ENCODE results near the gene GOT1.
A peak's percentile ranks its signal among the peaks of the same experiment; 100 is the strongest.

The GOT1 gene

DNA sequence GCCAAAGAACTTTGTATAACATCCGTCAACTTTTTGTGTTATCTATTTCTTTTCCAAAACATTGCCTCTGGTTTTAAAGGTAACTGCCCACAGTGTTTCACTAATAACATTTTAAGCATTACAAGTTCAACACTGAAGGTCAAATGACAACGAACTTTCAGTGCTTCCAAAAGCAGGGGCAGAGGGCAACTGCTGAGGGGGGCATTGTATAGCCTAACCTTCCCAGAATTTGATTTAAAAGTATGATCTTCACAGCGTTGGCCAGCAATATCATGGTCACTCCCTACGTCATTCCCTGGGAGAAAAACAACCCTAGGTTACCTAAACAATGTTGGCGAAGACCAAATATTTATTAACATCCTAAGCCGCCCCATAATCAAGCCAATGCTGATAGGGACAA lies 2.5 kb upstream of the GOT1 start:
- no peak for DNase-seq

DNA sequence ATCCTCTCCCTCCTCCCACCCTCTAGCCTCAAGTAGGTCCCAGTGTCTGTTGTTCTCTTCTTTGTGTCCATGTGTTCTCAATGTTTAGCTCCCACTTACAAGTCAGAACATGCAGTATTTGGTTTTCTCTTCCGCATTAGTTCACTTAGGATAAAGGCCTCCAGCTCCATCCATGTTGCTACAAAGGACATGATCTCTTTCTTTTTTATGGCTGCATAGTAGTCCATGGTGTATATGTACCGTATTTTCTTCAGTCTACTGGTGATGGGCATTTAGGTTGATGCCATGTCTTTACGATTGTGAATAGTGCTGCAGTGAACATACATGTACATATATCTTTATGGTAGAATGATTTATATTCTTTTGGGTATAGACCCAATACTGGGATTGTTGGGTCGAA lies 1.6 kb upstream of the GOT1 start:
- no peak for DNase-seq

DNA sequence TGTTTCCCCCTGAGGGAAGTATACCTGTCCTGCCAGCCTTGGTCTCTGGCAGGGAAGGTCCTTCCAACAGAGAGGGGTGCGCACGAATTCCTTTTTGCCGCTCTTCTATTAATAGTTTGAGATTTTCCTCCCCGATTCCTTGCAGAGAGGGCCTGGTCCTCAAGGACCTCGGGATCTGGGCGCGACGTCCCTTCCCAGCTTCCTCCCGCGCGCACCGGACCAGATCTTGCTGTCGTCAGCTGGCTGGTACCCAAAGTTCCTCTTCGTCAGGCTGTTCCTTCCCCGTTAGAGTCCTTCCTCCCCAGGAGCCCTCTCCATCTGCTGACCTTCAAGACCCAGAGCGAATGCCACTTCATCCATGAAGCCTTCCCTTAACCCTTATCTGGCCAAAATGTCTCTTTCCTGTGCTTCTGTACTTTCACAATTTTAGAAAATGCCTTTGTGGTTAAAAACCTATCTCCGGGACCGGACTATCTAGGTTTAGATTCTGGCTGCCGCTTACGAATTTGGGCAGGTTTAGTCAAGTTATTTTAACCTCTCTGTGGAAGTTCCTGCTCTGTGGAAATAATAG lies 851 bp upstream of the GOT1 start:
- no peak for DNase-seq

DNA sequence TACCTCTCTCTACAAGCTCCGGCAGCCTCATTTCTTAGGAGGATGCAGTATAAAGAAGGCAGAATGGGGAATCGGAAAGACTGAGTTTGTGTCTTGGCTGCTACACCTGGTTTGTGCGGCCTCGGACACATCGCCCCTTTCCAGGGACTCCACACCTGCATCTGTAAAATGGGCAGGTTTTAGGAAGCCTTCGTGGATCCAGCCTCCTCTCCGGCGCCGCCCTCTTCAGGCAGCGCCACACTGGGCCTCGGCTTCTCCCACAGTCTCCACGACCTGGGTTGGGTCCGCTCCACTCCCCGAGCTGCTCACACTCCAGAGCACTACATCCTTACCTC lies 341 bp downstream of the GOT1 start:
- no peak for DNase-seq

DNA sequence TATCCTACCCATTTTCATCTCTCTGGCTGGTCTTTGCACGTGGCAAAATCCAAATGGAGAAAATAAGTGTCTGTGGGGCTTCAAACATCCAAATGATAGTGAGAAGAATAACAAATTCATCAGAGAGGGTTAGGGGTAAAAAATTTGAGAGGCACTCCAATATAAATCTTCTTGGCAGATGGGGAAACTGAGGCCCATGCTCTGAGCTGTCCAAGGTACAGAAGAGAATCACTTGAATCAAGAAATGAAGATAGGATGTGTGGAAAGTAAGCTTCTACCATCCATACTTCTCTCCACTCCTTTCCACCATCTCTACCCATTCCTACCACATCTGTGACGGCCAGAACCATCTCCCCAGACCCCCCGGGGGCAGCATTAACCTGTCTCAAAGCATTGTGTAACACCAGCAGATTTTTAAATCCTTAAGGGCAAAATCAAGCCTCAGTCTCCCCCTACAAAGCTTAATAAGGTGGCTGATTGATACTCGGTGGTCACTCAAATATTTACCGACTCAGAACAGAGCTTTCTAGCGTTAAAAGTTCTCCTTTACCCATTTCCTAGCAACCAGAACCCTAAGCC lies 818 bp downstream of the GOT1 start:
- DNase-seq, result no peak

DNA sequence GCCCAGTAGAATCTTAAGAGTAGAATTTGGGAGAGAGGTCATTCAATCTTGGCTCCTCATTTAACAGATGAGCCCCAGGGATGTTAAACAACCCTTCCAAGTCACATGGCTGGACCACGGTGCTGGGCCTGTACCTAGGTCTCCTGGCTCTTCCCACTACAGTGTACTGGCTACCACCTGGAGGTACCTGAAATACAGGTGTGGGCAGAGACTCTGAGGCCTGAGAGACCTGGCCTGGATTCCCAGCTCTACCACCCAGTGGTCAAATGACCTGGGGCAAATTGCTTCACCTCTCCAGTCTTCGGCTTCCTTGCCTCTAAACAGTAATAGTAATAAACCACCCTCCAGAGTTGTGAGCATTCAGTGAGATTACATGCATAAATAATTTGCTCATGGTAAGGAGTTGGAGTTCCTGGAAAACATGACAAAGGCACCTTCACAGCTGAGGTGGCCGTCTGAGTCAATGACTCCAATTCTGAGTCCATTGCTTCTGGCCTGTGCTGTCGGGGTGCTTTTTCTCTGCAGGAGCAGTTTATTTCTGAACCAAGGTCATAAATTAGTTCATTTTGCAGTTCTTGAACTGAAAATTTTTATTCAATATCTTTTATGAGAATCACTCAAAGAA lies 2.7 kb downstream of the GOT1 start:
- no peak for DNase-seq

DNA sequence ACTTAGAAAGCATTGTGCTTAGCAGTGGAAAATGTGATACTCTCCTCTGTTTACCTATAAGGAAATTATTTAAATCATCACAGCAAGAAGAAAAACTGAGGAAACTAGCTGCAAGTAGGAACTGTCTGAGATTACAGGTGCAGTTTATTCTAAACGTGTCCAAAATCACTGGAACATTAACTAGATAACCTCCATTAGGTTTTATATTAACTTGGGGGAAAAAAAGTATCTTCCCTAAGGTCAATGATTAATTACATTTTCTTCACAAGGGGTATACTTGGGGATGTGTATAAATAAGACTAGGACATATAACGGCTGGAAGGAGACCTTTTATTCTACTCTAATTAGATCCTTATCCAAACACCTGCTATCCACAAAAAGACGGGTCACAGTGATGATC lies 3.7 kb downstream of the GOT1 start:
- DNase-seq, result no peak

DNA sequence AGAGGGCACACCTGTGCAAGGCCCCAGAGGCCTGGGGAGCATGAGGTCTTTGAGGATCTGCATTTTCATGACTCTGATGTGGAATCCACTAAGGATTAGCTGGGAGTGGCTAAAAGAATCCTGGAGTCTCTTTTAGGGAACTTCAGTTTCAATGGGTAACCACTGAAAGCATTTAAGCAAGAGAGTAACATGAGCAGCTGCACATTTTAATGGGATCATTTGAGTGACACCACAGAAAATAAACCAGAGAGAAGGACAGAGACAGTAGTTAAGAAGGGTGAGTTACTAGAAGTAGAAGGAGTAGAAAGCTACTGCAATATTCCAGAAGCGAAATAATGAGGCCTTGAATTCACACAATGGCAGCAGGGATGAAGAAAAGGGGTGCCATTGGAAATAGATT lies 5.2 kb downstream of the GOT1 start:
- DNase-seq, result no peak

DNA sequence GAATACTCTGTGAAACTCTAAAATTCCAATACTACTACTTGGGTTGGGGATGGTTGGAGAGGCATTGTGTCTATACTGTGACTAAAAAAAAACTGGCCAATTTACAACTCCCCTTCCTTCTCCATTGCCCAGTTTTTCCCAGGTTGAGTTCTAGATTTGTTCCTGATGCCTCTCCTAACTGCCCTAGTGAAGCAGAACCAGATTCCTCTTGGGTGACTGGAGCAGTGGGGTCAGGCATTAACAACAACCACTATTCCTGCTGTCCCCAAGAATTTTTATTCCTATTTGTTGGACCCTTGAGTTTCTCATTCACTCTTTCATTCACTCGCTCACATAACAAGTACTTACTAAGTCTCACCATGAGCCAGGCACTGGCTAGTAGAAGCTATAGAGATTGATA lies 5.8 kb downstream of the GOT1 start:
- no peak for DNase-seq

DNA sequence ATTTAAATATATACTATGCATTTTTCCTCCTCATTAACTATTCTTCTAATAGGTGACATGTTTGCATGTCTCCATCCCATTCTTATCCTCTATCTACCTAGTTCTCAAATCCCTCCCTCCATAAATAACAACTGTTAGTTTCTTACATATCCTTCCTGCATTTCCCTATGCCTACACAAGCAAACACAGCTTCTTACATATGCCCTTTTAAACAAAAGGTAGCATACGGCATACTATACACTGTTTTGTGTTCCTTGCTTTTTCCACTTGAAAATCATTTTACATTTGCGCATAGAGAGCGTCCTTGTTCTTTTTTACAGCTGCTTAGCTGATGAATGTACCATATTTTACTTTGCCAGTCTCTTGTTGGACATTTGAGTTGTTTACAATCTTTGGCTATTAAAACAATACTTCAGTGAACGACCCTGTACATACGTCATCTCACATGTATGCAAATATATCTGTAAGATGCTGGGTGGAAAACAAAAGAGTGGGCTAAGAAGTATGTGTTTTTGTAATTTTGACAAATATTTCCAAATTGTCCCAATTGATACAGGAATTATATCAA lies 7.8 kb downstream of the GOT1 start:
- DNase-seq, result no peak

DNA sequence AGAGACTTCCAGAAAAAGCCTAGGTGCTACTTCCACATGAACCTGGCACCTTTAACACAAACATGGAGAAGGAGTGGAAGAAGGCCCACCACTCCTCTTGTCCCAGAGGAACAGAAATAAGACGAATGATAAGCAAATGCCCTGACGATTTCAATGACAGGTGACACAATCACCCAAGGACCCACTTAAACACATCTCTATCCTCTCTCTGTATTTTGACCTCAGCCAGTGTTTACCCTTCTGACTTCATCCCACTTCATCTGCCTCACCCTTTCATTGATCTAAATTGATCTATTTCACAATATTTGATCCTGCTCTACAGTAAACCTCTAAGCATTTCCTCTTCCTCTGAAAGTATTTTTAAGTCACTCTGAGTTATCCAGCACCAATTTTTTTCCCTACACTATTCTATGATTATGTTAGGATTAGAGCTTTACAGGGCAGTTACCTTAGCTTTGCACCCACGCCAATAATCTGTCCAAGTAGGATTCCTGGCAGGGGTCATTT lies 9.1 kb downstream of the GOT1 start:
- no peak for DNase-seq

DNA sequence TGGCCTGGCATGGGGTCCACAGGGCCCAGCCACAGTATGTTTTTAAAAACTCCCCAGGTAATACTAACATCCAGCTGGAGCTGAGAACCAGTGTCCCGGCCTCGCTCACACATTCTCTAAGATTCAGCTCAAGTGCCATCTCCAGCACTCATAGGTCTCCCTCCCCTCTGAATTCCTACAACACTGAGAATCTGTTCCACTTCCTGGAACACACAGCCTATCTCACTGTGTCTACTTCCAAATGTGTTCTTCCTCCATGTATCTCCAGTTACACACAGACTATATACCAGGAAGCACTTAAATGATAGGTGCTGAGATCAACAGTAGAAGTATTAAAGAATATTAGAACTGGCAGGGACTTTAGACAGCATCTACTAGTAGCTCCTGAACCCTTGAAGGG lies 10.7 kb downstream of the GOT1 start:
- DNase-seq, result no peak

DNA sequence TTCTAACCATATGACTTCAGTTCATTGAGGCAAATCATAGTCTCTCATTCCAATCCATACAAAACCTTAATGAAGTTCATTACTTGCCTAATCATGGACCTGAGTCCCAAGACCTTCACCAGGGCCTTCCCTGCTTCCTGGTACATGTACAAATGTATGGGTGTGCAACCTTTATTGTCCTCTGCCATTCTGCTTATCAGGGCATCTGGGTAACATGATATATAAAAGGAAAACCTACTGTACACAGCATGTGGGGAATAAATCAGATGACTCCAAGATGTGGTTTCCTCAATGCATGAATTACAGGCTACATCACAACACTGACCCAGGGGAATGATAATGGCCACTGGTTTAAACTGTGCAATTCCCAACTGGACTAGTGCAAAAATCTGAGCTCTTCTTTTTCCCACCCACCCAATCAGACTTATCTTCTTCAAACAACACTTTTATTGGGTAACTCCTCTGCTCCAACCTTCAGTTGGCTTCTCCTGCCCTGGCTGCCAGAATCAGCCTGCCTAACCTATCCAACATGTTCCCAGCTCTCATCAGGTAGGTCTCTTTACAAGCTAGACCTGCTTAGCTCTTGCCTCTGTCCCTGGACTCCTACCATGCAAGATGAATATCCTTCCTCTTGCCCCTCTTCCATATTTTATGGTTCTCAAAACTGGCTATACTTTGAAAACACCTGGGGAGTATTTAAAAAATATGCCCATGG lies 11.4 kb downstream of the GOT1 start:
- DNase-seq, result no peak

DNA sequence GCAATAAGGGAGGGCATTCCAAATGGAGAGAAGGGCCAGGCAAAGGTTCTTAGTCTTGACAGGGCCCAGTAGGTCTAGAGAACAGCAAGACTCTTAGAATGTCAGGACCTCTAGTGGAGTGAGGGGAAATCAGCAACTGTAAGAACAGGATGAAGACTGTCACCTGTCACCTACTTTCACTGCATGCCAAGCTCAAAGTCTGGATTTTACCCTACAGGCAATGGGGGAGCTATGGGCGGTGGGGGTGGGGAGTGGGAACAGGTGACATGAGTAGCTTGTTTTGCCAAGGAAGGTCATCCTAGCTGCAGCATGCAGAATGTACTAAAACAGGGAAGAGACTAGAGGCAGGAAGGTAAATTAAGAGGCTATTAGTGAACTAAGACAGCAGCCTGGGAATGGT lies 18.3 kb downstream of the GOT1 start:
- no peak for DNase-seq

DNA sequence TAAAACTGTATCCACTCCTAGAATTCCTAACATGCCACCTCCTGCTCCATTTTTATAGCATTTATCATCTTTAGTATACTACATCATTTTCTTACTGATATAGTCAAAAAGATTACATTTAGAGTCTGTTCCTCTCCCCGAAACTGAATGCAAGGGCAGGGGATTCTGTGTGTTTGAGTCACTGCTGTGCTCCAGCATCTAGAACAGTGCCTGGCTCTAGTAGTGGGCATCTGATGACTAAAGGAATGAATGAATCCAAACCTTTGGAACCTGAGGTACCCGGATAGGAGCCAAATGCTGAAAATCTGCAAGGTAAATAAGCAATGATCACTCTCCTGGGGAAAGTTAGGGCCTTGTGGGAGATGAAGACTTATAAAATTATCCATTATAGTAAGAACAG lies 18.9 kb downstream of the GOT1 start:
- DNase-seq, result no peak

DNA sequence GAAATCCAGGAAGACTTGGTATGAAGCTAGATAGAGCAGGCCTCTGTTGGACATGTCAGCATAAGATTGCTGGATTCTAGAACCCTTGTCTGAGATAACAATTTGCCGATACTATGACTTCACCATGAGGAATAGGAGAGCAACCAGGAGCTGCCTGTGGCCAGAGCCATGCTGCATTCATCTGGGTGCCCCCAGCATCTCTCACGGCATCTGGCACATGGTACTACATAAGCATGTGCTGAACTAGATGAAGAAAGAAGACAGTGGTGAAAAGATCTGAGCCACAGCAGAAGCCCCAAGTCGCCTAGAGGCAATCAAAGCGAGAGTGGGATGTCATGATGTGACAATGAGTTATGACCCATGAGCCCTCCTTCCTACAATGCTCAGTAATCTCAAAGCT lies 19.5 kb downstream of the GOT1 start:
- no peak for DNase-seq

DNA sequence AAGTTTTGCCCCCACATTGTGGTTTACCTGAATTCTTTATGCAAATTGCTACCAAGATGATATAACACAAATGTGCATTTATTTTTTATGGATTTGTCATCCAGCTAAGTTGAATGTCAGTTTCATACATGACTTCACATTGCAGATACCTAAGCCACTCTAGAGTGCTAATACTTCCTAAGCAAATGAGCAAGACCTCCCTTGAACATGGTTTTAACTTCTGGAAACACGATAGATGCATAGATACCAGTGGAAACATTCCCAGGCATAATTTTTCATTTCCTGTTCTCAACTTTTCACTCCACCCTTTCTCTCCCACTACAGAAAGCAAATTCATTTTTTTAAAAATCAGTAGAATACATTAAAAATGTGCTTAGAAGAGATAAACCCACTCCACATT lies 20.3 kb downstream of the GOT1 start:
- no peak for DNase-seq

DNA sequence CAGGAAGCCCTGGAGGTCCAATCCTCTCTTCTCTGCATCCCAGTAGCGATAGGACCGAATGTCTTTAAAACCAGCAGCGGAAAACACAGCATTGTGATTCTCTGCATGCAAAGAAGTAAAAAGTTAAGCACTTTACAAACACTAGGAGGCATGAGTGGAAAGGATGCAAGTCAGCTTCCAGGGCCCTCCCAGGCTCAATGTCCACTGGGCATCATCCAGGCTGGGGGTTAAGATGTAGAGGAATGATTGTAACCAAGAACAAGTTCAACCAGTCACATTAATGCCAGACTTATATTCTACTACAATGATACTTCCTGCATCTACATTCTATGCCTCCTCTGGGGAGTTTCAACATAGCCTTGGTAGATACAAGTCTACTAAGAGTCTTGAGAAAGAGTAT lies 24.3 kb downstream of the GOT1 start:
- DNase-seq, result no peak

DNA sequence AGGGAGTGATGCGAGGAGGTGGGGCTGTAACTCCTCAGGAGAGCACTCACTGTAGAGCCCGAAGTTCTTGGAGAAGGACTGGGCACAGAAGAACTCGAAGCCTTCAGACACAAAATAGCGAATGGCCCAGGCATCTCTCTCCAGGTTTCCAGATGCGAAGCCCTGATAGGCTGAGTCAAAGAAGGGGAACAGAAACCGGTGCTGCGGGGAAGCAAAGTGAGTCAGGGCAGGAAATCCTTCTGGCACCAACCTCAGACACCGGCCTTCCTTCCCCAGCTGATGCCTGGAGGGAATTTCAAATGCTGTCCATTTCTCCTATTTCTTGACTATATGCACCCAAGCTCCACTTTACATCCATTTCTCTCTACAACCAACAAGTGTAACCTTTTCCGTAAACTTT lies 26.8 kb downstream of the GOT1 start:
- DNase-seq, result no peak

DNA sequence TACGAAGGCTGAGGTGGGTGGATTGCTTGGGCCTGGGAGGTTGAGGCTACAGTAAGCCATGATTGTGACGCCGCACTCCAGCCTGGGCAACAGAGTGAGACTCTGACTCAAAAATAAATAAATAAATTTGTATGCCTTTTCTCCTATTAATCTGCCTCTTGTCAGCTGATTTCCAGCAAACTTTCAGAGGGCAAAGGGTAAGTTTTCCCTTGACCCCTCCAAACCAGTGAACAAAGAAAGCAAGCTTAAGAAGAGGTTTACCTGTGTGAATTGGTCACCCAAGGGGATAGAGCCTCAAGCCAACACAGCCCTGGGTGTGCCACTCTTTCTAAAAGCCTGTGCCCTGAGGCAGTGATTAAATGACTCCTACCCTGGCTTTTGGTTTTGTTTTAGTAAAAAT lies 30.8 kb downstream of the GOT1 start:
- no peak for DNase-seq

DNA sequence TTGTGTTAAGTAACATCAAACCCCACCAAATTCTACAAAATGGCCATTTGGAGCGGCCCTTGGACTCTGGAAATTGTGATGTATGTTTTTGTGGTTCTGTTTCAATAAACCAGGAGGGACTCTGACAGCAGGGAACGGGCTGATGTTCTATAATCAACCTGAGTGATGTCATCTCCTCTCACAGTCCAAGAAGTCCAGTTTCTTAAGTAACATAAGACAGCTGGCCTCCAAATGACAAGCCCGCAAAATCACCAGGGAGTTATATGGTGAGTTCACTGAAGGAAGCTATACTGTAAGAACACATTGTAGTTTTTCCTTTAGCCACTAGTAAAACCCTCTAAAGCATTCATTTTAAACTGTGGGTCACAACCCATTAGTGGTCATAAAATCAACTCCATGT lies 34.0 kb downstream of the GOT1 start:
- DNase-seq, result no peak

DNA sequence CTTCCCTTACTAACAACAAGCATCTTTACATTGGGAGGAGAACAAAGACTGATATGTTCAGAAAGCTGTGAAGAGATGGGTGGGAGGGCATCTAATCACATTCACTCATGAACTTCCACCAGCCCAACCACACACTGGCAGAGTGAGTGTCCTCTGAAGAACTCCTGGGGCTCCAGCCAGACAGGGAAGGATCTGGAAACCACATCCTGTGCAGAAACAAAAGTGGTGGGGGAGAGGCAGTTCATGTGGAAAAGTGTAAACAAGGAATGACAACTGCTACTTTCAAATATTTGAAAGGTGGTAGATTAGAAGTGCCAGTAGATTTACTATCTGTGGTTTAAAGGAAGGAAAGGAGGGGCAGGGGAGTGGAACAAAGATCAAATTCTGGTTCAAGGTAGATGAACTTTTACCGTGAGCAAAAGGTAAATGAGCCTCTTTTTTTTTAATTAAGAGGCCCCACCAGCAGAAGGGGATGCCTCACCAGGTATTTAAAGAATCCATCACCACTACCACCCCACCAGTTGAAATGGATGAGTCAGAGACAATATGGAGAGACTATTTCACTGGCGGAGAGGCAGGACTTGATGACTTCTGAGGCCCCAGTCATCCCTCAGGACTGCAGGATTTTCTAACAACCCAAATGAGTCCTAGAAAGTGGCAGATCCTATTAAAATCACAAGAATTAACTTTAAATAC lies 34.5 kb downstream of the GOT1 start:
- DNase-seq, result peak; percentile 1

DNA sequence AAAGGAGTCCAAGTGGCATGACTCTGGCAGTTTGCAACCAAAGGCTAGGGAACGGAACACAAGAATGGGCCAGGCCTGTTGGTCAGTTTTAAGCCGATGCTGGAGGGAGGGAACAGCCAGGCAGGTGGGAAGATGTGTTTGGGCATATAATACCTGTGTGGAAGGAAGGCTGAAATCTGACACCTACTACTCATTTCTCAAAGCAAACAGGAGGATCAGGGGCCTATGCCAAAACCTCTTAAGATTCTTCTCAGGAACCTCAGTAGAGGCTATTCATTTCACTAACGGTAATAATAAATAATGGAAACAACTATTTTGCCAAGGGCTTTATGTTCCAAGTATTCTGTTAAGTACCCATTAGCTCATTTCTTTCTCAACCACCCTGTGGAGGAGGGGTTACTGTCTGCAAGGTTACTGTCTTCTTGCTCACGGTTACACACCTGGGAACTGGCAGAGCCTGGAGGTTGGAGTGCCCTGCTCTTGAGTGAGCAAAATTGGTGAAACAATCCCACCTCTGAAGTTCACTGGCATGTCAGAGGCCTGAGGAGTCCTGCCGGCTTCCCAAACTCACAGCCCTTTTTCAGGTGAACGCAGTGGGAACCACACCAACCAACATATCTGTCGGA lies 35.5 kb downstream of the GOT1 start:
- DNase-seq, result peak; percentile 77
